ENCODE data around the gene ATPAF1. TPM values are rescaled to one million over a fixed set of nuclear protein-coding genes. Genes with fewer than 3 reads are reported as not detected.

ATPAF1 gene
- total RNA-seq, 1 experiment from 2014 or later = 39.0 TPM

DNA sequence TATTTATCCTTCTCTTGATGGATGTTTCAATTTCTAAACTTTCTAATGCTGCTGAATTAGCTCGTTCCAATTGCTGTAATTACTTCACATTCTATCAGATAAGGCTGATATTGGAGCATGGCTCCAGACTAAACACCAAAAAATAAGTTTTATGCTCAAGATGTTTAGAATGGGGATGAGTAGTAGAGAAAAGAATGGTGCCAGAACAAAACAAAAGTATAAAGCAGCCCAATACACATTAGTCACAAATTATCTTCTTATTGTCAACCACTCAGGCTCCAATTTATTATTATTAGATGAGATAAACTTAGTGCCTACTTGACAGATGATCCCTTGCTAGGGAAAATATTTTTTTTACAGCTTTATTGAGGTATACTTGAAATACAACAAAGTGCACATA, 21.8 kb downstream of the ATPAF1 start:
- no TSS peak for BruUV-seq (replicated peaks)
- no peaks in the 10 kb centered on the region for H3K36me3 ChIP-seq (ENCODE audit: control insufficient read depth, insufficient read depth, low read length)
- no peak for ATAC-seq
- intact Hi-C loops (cut with micrococcal nuclease; ENCODE audit: unreplicated experiment) (no loop called here), in situ Hi-C loops (cut with HindIII; ENCODE audit: low pct_unique_long_range_greater_than_20kb, low sequenced_read_pairs) (no loop called here)
- peak overlapping the region; percentile 29; the same call in 1 of the 2 replicates for H3K27ac ChIP-seq (ENCODE audit: low read length)
- TF ChIP-seq POLR2AphosphoS5 (IDR thresholded peaks at IDR 0.05; ENCODE audit: low read depth, low read length) = no peak
- TF ChIP-seq, protein P1, sequence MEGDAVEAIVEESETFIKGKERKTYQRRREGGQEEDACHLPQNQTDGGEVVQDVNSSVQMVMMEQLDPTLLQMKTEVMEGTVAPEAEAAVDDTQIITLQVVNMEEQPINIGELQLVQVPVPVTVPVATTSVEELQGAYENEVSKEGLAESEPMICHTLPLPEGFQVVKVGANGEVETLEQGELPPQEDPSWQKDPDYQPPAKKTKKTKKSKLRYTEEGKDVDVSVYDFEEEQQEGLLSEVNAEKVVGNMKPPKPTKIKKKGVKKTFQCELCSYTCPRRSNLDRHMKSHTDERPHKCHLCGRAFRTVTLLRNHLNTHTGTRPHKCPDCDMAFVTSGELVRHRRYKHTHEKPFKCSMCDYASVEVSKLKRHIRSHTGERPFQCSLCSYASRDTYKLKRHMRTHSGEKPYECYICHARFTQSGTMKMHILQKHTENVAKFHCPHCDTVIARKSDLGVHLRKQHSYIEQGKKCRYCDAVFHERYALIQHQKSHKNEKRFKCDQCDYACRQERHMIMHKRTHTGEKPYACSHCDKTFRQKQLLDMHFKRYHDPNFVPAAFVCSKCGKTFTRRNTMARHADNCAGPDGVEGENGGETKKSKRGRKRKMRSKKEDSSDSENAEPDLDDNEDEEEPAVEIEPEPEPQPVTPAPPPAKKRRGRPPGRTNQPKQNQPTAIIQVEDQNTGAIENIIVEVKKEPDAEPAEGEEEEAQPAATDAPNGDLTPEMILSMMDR (IDR thresholded peaks at IDR 0.05) = no peak
- TF ChIP-seq, protein P2, sequence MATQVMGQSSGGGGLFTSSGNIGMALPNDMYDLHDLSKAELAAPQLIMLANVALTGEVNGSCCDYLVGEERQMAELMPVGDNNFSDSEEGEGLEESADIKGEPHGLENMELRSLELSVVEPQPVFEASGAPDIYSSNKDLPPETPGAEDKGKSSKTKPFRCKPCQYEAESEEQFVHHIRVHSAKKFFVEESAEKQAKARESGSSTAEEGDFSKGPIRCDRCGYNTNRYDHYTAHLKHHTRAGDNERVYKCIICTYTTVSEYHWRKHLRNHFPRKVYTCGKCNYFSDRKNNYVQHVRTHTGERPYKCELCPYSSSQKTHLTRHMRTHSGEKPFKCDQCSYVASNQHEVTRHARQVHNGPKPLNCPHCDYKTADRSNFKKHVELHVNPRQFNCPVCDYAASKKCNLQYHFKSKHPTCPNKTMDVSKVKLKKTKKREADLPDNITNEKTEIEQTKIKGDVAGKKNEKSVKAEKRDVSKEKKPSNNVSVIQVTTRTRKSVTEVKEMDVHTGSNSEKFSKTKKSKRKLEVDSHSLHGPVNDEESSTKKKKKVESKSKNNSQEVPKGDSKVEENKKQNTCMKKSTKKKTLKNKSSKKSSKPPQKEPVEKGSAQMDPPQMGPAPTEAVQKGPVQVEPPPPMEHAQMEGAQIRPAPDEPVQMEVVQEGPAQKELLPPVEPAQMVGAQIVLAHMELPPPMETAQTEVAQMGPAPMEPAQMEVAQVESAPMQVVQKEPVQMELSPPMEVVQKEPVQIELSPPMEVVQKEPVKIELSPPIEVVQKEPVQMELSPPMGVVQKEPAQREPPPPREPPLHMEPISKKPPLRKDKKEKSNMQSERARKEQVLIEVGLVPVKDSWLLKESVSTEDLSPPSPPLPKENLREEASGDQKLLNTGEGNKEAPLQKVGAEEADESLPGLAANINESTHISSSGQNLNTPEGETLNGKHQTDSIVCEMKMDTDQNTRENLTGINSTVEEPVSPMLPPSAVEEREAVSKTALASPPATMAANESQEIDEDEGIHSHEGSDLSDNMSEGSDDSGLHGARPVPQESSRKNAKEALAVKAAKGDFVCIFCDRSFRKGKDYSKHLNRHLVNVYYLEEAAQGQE (IDR thresholded peaks at IDR 0.05; ENCODE audit: insufficient read depth in 1 of 2, low read depth in 2 of 2, low read length in 1 of 2) = no peak
- TF ChIP-seq TCF7L2 (IDR thresholded peaks at IDR 0.05; ENCODE audit: low read depth, low read length) = no peak
- TF ChIP-seq SIN3A (IDR thresholded peaks at IDR 0.05; ENCODE audit: borderline replicate concordance, insufficient read depth, low read depth, low read length) = no peak
- no peaks in the 10 kb centered on the region for H3K27me3 ChIP-seq (ENCODE audit: control insufficient read depth, insufficient read depth, low read length)
- no peak for DNase-seq (ENCODE audit: low read depth, low spot score)
- H3K4me1 ChIP-seq (ENCODE audit: control insufficient read depth, insufficient read depth, low read length) = peaks cover 32% of the 10 kb centered on the region
- CTCF ChIA-PET = no interaction called here
- POLR2A ChIA-PET = no interaction called here
- H3K9me3 ChIP-seq (ENCODE audit: control insufficient read depth, insufficient read depth, low read depth, low read length) = no peaks in the 10 kb centered on the region
- H3K4me3 ChIP-seq (ENCODE audit: low read depth in 2 of 2, low read length in 2 of 2) = no peak overlapping the region

DNA sequence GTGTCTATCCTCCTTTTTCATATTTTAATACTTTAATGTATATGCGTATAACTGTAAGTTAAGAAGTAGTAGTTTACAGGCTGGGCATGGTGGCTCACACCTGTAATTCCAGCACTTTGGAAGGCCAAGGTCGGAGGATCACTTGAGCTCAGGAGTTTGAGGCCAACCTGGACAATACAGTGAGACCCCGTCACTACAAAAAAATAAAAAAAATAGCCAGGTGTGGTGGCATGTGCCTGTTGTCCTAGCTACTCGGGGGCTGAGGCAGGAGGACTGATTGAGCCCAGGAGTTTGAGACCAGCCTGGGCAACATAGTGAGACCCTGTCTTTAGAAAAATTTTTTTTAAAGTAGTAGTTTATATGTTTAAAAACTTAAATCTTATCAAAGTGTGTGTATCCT, 22.3 kb downstream of the ATPAF1 start:
- no peak overlapping the region; the same call in 1 of the 2 replicates for H3K27ac ChIP-seq (ENCODE audit: low read length)
- in situ Hi-C loops (cut with HindIII; ENCODE audit: low pct_unique_long_range_greater_than_20kb, low sequenced_read_pairs) = no loop called here
- peaks cover 32% of the 10 kb centered on the region for H3K4me1 ChIP-seq (ENCODE audit: control insufficient read depth, insufficient read depth, low read length)
- BruUV-seq (replicated peaks) = no TSS peak
- H3K4me3 ChIP-seq (ENCODE audit: low read depth in 2 of 2, low read length in 2 of 2) = no peak overlapping the region
- CTCF ChIA-PET = no interaction called here
- ATAC-seq (no peak), DNase-seq (ENCODE audit: low read depth, low spot score) (no peak)
- no peaks in the 10 kb centered on the region for H3K9me3 ChIP-seq (ENCODE audit: control insufficient read depth, insufficient read depth, low read depth, low read length)
- POLR2A ChIA-PET = no interaction called here
- H3K36me3 ChIP-seq (ENCODE audit: control insufficient read depth, insufficient read depth, low read length) = no peaks in the 10 kb centered on the region
- H3K27me3 ChIP-seq (ENCODE audit: control insufficient read depth, insufficient read depth, low read length) = no peaks in the 10 kb centered on the region
- TF ChIP-seq POLR2AphosphoS5 (IDR thresholded peaks at IDR 0.05; ENCODE audit: low read depth, low read length) = no peak
- TF ChIP-seq, protein P2 (IDR thresholded peaks at IDR 0.05; ENCODE audit: insufficient read depth in 1 of 2, low read depth in 2 of 2, low read length in 1 of 2) = no peak
- TF ChIP-seq, protein P1 (IDR thresholded peaks at IDR 0.05) = no peak
- no peak for TF ChIP-seq SIN3A (IDR thresholded peaks at IDR 0.05; ENCODE audit: borderline replicate concordance, insufficient read depth, low read depth, low read length)
- no peak for TF ChIP-seq TCF7L2 (IDR thresholded peaks at IDR 0.05; ENCODE audit: low read depth, low read length)
- intact Hi-C loops (cut with micrococcal nuclease; ENCODE audit: unreplicated experiment) = no loop called here

Data from Panc1 (cell line).